ENCODE data around the gene SEMA4D. TPM values are rescaled to one million over a fixed set of nuclear protein-coding genes. Genes with fewer than 3 reads are reported as not detected.
A peak's percentile ranks its signal among the peaks of the same experiment; 100 is the strongest.
"Not testable (repeated sequence)": the region's sequence is repeated elsewhere in the genome, so short reads cannot be mapped to it uniquely, and the experiment has no call there.

Gene SEMA4D
- total RNA-seq, 1 donor from 2014 or later: 0.27 TPM

GRCh38 chr9:89483592-89484474 is 14.1 kb downstream of the SEMA4D start:
- no peak for DNase-seq (ENCODE audit: low read depth)

GRCh38 chr9:89482901-89483361 is 15.0 kb downstream of the SEMA4D start:
- peak; percentile 3 for DNase-seq (ENCODE audit: low read depth)

- DNase-seq (ENCODE audit: low read depth): peak; percentile 3
Measured at GRCh38 chr9:89482056-89482851, 15.7 kb downstream of the SEMA4D start.

- no peak for DNase-seq (ENCODE audit: low read depth)
Measured at GRCh38 chr9:89481538-89481915, 16.4 kb downstream of the SEMA4D start.

- no peak for DNase-seq (ENCODE audit: low read depth)
Measured at GRCh38 chr9:89480825-89481537, 16.9 kb downstream of the SEMA4D start.

GRCh38 chr9:89480372-89480771 is 17.5 kb downstream of the SEMA4D start:
- not testable (repeated sequence) for DNase-seq (ENCODE audit: low read depth)

GRCh38 chr9:89479669-89480011 is 18.3 kb downstream of the SEMA4D start:
- DNase-seq (ENCODE audit: low read depth): not testable (repeated sequence)

GRCh38 chr9:89478821-89479668 is 18.9 kb downstream of the SEMA4D start:
- no peak for DNase-seq (ENCODE audit: low read depth)

GRCh38 chr9:89477811-89478630 is 19.9 kb downstream of the SEMA4D start:
- DNase-seq (ENCODE audit: low read depth): no peak

GRCh38 chr9:89477384-89477783 is 20.5 kb downstream of the SEMA4D start:
- no peak for DNase-seq (ENCODE audit: low read depth)

- no peak for DNase-seq (ENCODE audit: low read depth)
Measured at GRCh38 chr9:89476546-89476945, 21.4 kb downstream of the SEMA4D start.

- DNase-seq (ENCODE audit: low read depth): no peak
Measured at GRCh38 chr9:89475891-89476440, 21.9 kb downstream of the SEMA4D start.

GRCh38 chr9:89474939-89475338 is 23.0 kb downstream of the SEMA4D start:
- DNase-seq (ENCODE audit: low read depth): no peak

GRCh38 chr9:89473762-89474469 is 24.0 kb downstream of the SEMA4D start:
- DNase-seq (ENCODE audit: low read depth): no peak

- DNase-seq (ENCODE audit: low read depth): not testable (repeated sequence)
Measured at GRCh38 chr9:89471796-89472320, 26.1 kb downstream of the SEMA4D start.

- DNase-seq (ENCODE audit: low read depth): no peak
Measured at GRCh38 chr9:89471390-89471789, 26.5 kb downstream of the SEMA4D start.

GRCh38 chr9:89470224-89470839 is 27.6 kb downstream of the SEMA4D start:
- DNase-seq (ENCODE audit: low read depth): no peak

GRCh38 chr9:89469003-89469402 is 28.9 kb downstream of the SEMA4D start:
- DNase-seq (ENCODE audit: low read depth): no peak
